Osteoblast (primary cell): ENCODE results near the gene MTA3. TPM values are rescaled to one million over a fixed set of nuclear protein-coding genes. Genes with fewer than 3 reads are reported as not detected.
A peak's percentile ranks its signal among the peaks of the same experiment; 100 is the strongest.

Source experiments
- DNase-seq: peaks from one replicate; pipeline ENCODE4 v3.0.0; 2011; ENCODE audit warnings: low spot score, mixed read lengths; ENCODE audit not compliant: insufficient read length; ENCODE audit errors: missing footprints
- H2AFZ ChIP-seq: 2 replicates; pipeline ENCODE4 v1.6.0; 2011; ENCODE audit warnings: mild to moderate bottlenecking, low read length
- H3K27ac ChIP-seq: 2 replicates; pipeline ENCODE4 v1.5.1; 2011; ENCODE audit warnings: mild to moderate bottlenecking, low read depth, low read length, moderate library complexity
- H3K27me3 ChIP-seq: 2 replicates; pipeline ENCODE4 v1.6.0; 2012; ENCODE audit warnings: mild to moderate bottlenecking, control low read depth, inconsistent platforms, low read length, moderate library complexity; ENCODE audit not compliant: insufficient read depth
- H3K36me3 ChIP-seq: 2 replicates; pipeline ENCODE4 v1.5.1; 2011; ENCODE audit warnings: mild to moderate bottlenecking, low read length, control low read depth, moderate library complexity; ENCODE audit not compliant: insufficient read depth
- H3K4me1 ChIP-seq: 2 replicates; pipeline ENCODE4 v1.5.1; 2011; ENCODE audit warnings: mild to moderate bottlenecking, low read length, control low read depth, moderate library complexity; ENCODE audit not compliant: insufficient read depth
- H3K4me2 ChIP-seq: 2 replicates; pipeline ENCODE4 v1.6.0; 2011; ENCODE audit warnings: mild to moderate bottlenecking, low read length; ENCODE audit not compliant: insufficient read depth
- H3K4me3 ChIP-seq: fragments of 200-600 bp; sonication (generic); 3 replicates; pipeline ENCODE4 v1.5.1; 2012; ENCODE audit warnings: mild to moderate bottlenecking, low read length, inconsistent platforms; ENCODE audit not compliant: insufficient read depth
- H3K79me2 ChIP-seq: 2 replicates; pipeline ENCODE4 v1.6.0; 2012; ENCODE audit warnings: mild to moderate bottlenecking, low read length, control low read depth, inconsistent platforms; ENCODE audit not compliant: insufficient read depth
- H3K9me3 ChIP-seq: 2 replicates; pipeline ENCODE4 v1.5.1; 2011; ENCODE audit warnings: low read depth, low read length, control low read depth
- H4K20me1 ChIP-seq: 2 replicates; pipeline ENCODE4 v1.6.0; 2012; ENCODE audit warnings: mild to moderate bottlenecking, low read length, control low read depth; ENCODE audit not compliant: insufficient read depth
- CTCF ChIP-seq: IDR thresholded peaks from 2 replicates; pipeline ENCODE4 v1.5.1; 2011; ENCODE audit warnings: mild to moderate bottlenecking, low read depth, low read length, moderate library complexity; ENCODE audit errors: extremely low read depth
- total RNA-seq: library from RNA; depleted of rRNA; stranded (reverse); fragments of >200 nt; gene quantifications from 2 replicates; pipeline ENCODE4 v1.2.3, GENCODE V29; 2012

MTA3 gene
- total RNA-seq, 1 donor: 29.3 TPM

GRCh38 chr2:42747422-42747821 is 179.0 kb downstream of the MTA3 start:
- no peak overlapping the region for H3K4me3 ChIP-seq
- TF ChIP-seq CTCF: no peak
- no peak for DNase-seq
- no peaks in the 10 kb centered on the region for H3K79me2 ChIP-seq
- no peaks in the 10 kb centered on the region for H3K36me3 ChIP-seq
- no peak overlapping the region for H3K4me2 ChIP-seq
- no peak overlapping the region for H2AFZ ChIP-seq
- H3K27me3 ChIP-seq: no peaks in the 10 kb centered on the region
- no peaks in the 10 kb centered on the region for H3K4me1 ChIP-seq
- H3K9me3 ChIP-seq: no peaks in the 10 kb centered on the region
- no peaks in the 10 kb centered on the region for H4K20me1 ChIP-seq
- no peak overlapping the region for H3K27ac ChIP-seq

- H3K4me2 ChIP-seq: no peak overlapping the region
- no peak overlapping the region for H3K4me3 ChIP-seq
- no peaks in the 10 kb centered on the region for H3K79me2 ChIP-seq
- no peaks in the 10 kb centered on the region for H3K9me3 ChIP-seq
- H2AFZ ChIP-seq: no peak overlapping the region
- H3K4me1 ChIP-seq: no peaks in the 10 kb centered on the region
- H3K27ac ChIP-seq: no peak overlapping the region
- no peaks in the 10 kb centered on the region for H4K20me1 ChIP-seq
- DNase-seq: no peak
- no peaks in the 10 kb centered on the region for H3K27me3 ChIP-seq
- TF ChIP-seq CTCF: no peak
- no peaks in the 10 kb centered on the region for H3K36me3 ChIP-seq
Measured at GRCh38 chr2:42748840-42749239, 180.4 kb downstream of the MTA3 start.

GRCh38 chr2:42752314-42752713 is 183.9 kb downstream of the MTA3 start:
- Histone ChIP-seq H3K36me3 (no peaks in the 10 kb centered on the region), H4K20me1 (no peaks in the 10 kb centered on the region), H3K4me1 (peaks cover 12% of the 10 kb centered on the region), H3K79me2 (no peaks in the 10 kb centered on the region), H3K4me3 (no peak overlapping the region), H2AFZ (no peak overlapping the region), H3K9me3 (no peaks in the 10 kb centered on the region), H3K27ac (no peak overlapping the region), H3K4me2 (no peak overlapping the region), H3K27me3 (no peaks in the 10 kb centered on the region)
- TF ChIP-seq CTCF: no peak
- peak; percentile 34 for DNase-seq

- Histone ChIP-seq H3K4me2 (no peak overlapping the region), H3K9me3 (no peaks in the 10 kb centered on the region), H3K27me3 (no peaks in the 10 kb centered on the region), H4K20me1 (no peaks in the 10 kb centered on the region), H3K79me2 (no peaks in the 10 kb centered on the region), H3K4me3 (no peak overlapping the region), H3K4me1 (peaks cover 12% of the 10 kb centered on the region), H3K36me3 (no peaks in the 10 kb centered on the region), H3K27ac (no peak overlapping the region), H2AFZ (no peak overlapping the region)
- peak; percentile 22 for DNase-seq
- no peak for TF ChIP-seq CTCF
Measured at GRCh38 chr2:42752816-42753813, 184.7 kb downstream of the MTA3 start.
